ENCODE measurements around the gene FAM174C.

Gene FAM174C
- total RNA-seq = 20.8 to 47.9 (median 24.3) reads per million in 4 experiments

- DNase-seq = peak; percentile 94
These were observed at the start of gene FAM174C for GRCh38 chr19:1275260-1275975. Gene FAM174C (plus strand): TSS chr19:1275530. CDS start chr19:1275550, 20 bp downstream.

- no peak for DNase-seq
These were observed 49.2 kb upstream of the FAM174C start for GRCh38 chr19:1226227-1226518.

DNA sequence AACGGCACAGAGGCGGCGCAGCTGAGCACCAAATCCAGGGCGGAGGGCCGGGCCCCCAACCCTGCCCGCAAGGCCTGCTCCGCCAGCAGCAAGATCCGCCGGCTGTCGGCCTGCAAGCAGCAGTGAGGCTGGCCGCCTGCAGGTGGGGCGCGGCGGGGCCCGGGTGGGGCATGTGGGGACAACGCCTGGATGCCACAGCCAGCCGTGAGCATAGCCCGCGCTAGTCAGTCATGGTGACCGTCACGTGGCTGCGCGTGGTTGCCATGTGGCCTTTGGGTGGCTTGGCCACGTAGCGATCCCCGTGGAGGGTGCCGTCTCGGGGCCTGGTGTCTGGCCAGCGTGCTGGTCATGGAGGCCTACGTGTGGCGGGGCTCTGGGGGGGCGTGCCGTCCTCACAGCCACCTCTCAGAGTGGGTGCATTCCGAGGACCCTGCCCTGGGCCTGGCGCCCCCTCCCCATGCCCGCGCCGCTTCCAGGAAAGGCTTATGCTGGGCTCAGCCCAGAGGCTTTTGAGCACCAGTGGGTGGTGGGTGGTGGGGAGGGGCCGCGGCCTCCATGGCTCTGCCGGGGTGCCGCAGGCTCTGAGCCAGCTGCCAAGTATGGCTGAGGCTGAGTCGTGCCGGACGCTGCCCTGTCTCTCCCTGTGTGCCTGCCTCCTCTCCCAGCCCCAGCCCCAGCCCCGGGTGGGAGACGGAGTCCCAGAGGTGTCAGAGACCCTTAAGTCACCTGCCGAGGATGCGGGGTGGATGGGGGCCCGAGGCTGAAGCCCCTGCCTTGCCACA lies 48.6 kb upstream of the FAM174C start:
- no peak for DNase-seq

DNA sequence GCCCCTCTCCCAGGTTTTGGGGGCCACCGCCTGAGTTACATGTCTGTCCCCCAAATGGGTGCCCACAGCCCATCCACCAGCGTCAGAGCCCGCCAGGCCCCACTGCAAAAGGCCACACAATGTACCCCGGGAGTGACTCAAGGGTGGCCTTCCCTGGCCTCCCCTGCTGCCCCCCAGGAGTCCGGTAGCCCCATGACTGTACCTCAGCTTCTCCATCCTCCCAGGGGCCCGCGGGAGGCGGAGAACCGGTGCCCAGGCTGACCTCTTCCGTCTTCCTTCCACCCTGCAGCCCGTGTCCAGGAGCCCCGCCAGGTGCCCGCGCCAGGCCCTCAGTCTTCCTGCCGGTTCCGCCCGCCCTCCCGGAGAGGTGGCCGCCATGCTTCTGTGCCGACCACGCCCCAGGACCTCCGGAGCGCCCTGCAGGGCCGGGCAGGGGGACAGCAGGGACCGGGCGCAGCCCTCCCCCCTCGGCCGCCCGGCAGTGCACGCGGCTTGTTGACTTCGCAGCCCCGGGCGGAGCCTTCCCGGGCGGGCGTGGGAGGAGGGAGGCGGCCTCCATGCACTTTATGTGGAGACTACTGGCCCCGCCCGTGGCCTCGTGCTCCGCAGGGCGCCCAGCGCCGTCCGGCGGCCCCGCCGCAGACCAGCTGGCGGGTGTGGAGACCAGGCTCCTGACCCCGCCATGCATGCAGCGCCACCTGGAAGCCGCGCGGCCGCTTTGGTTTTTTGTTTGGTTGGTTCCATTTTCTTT lies 47.9 kb upstream of the FAM174C start:
- no peak for DNase-seq

DNA sequence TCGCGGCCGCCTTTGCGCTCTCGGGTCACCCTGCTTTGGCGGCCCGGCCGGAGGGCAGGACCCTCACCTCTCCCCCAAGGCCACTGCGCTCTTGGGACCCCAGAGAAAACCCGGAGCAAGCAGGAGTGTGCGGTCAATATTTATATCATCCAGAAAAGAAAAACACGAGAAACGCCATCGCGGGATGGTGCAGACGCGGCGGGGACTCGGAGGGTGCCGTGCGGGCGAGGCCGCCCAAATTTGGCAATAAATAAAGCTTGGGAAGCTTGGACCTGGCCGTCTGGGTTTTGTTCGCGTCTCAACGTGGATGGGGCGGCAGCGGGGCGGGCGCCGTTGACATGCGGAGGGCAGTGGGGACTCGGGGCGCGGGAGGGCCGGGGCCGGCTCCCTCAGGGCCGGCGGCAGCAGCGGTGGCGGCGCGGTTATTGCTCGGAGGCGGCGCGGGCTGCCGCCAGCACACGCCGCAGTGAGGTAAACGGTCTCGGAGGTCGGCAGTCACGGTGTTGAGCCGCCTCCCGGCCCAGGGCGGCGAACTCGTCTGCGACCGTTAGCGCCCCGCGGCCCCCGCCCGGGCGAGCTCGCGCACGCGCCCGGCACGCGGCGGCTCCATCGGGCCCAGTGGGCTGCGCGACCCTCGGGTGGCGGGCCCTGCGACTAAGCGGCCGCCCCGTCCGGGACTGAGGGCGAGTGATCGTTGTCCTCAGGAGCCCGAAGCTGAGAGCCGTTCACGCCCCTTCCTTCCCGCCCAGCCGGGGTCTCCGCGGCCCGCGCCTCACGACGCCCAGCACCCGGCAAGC lies 47.0 kb upstream of the FAM174C start:
- no peak for DNase-seq

GRCh38 chr19:1229056-1229923 lies 46.0 kb upstream of the FAM174C start:
- no peak for DNase-seq

DNA sequence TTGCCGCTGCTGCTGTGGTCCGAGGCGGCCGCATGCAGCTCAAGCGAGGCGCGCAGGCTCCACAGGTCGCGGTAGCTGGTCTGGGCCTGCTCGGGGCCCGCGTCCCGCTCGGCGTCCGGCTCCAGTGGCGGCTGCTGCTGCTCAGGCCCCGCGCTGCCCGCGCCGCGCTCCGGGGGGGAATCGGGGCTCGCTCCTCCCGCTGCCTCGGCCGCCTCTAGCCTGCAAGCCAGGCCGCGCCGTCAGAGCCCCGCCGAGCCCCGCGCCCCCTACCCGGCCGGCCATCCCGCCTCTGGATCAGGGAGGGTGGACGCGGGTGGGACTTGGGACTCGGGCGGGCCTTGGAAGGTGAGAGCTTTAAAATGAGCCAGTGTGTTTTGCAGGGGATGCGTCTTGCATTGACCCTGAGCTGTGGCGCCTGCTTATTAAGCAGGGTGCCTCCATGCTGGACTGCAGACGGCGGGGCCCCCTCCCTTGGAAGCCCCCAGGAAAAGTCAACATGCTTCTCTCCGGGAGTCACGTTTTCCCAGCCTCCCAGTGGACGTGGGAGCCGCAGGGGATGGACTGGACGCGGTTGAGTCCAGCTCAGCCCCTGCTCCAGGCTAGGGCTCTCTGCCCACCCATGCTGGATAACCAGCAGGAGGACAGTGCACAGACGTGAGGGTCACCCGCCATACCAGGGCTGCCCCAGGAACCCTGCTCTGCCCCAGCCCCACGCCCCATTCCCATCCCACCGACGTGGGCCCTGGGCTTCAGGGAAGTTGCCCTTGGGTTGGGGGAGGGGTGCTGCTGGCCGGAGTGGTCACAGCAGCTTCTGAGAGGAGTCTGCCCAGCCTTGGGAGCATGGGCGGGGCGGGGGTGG lies 45.2 kb upstream of the FAM174C start:
- DNase-seq = no peak

- no peak for DNase-seq
These were observed 44.4 kb upstream of the FAM174C start for GRCh38 chr19:1230783-1231489.

DNA sequence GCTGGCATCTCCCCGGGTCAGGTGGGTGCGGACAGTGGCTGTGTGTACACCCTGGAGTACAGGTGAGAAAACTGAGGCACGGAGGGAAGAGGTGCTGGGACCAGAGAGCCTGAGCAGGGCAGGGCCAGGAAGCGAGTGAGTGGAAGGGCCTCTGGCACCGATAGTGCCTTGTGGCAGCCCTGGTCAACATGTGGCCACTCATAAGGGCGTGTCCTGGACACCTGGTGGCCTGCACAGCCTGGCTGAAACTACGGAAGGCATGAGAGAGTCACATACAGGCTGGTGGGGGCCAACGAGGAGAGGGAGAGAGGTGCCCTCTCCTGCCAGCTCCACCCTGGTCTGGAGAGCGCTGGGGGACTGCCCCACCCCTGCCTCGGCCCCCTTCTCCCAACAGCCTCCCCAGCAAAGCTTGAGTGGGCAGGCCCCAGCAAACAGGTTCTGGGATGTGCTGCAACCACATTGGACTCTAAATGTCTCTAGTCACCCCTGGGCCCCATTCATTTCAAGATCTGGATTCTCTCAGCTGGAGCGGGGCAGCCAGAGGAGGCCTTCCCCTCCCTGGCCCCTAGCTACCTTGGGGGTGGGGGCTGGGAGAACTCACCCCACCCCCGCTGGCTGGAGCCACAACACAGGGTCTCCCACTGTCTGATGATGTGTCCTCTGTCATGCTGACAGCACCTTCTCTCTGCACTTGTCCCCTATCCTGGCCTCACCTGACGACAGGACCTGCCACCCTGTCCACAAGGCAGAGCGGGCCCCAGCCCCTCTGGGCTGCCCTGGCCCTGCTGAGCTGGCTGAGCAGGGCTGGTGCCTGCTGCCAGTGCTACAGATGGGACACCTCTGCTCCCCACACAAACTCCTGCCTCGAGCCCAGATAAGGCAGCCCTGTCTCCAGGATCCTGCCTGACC lies 43.3 kb upstream of the FAM174C start:
- no peak for DNase-seq

- no peak for DNase-seq
These were observed 42.7 kb upstream of the FAM174C start for GRCh38 chr19:1232652-1233072.

DNA sequence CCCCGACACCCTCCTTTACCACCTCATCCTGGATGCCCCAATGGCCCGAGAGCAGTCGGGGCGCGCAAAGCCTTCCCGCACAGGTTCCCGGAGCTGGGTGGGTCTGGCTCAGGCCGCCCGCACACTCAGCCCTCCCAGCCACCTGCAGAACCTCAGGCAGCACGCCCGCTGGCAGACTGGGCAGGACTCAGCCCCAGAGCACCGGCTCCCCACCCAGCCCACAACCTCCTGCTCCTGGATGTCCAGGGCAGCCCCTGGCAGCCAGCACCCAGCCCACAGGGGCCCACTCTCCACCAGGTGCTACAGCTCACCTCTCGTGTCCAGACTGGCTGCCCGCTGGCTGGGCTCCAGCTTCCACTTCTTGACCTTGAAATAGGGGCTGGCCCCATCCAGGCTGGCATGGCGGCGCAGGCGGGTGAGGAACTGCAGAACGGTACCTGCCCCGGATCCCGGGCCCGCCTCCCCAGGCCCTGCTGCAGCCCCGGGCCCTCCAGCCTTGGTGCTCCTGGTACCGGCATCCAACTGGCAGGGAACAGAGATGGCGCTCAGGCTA lies 42.1 kb upstream of the FAM174C start:
- no peak for DNase-seq

DNA sequence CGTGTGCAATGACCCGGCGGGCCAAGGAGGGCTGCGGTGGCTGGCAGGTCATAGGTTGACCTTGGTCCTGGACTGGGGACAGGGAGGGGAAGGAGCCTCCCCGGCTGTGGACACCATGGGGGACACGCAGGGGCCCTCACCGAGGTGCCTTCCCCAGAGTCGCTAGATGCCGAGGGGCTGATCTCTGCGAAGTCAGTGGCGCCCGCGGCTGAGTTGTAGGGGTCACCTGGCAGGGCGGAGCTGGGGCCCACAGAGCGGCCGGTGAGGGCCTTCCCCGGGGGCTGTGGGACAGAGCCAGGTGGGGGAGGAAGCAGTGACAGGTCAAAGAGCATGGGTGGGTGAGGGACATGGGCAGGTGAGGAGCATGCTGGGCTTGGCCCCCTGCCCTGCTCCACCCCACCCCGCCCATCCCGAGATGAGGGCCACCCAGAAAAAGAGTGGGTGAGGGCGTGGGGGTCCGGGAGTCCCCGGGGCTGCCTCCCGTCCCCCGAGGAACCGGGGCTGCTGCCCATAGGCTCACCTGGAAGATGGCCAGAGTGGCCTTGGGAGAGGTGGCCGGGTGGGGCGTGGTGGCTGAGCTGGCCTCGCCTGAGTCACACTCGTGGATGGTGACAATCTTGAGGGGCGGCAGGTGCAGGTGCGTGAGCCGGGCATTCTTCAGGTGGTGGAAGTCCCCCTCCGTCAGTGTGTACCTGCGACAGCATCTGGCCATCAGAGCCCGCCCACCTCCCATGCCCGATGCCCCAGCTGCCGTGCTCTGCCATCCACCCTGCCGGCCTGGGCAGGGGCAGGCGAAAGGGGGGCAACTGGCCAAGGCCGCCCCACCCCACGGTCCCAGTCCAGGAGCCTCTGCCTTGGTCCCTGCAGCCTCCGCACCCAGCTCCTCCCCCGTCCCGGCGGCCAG lies 41.0 kb upstream of the FAM174C start:
- no peak for DNase-seq

- no peak for DNase-seq
These were observed 40.4 kb upstream of the FAM174C start for GRCh38 chr19:1234955-1235380.

DNA sequence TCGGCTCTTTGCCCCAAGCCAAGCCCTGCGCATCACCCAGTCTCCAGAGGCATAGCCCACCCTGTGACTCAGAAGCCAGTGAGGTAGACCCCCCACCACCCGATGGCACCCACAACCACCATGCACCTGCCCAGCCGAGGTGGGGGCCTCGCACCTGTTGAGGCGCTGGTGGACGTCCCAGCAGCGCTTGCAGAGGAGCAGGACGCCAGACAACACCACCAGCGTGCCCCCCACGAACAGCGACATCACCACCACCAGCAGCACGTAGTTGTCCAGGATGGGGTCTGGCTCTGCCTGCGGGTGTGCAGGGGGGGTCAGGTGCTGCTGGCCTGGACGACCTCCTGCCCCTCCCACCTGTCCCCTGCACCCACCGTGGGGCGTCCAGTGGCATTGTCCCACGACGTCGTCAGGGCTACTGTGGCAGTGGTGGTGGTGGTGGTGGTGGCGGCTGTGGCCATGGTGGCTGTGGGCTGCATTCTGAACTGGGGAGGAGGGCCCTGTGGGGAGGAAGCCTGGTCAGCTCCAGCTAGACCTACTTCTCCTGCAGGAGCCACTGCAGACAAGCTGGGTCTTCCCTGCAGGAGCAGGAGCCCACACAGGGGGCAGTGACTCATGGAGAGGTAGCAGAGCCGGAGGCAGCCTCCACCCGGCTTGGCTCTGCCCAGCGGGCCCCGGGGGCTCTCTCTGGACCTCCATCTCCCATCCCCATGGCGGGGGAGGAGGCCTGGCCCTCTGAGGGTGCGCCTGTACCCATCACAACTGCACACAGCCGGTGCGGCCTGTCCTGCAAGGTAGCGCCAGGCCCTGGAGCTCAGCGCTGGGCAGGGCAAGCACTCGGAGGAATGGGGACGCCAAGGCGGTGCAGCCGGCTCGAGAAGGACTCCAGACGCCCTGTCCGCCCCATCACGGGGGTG lies 39.4 kb upstream of the FAM174C start:
- DNase-seq = no peak

- DNase-seq = no peak
These were observed 38.8 kb upstream of the FAM174C start for GRCh38 chr19:1236576-1236975.

GRCh38 chr19:1237027-1237659 lies 38.2 kb upstream of the FAM174C start:
- no peak for DNase-seq

Measured in effector CD8-positive, alpha-beta T cell (primary cell).